KMS-11 (cell line): ENCODE data around the gene BMI1.

Experiments
- H2AFZ ChIP-seq: fragments of 200-600 bp; sonication (generic); 2 replicates; pipeline ENCODE4 v1.6.1; 2016; ENCODE audit warnings: antibody characterized with exemption, mixed run types, low read depth
- H3K27ac ChIP-seq: fragments of 200-600 bp; sonication (generic); 2 replicates; pipeline ENCODE4 v1.6.1; 2016; ENCODE audit warnings: mild to moderate bottlenecking, mixed run types
- H3K27me3 ChIP-seq: fragments of 200-600 bp; sonication (generic); 2 replicates; pipeline ENCODE4 v1.6.1; 2017; ENCODE audit warnings: mild to moderate bottlenecking, low read depth, mixed run types, moderate library complexity; ENCODE audit not compliant: insufficient read depth
- H3K36me3 ChIP-seq: fragments of 200-600 bp; sonication (generic); 2 replicates; pipeline ENCODE4 v1.6.1; 2017; ENCODE audit warnings: mild to moderate bottlenecking, mixed run types; ENCODE audit not compliant: insufficient read depth
- H3K4me1 ChIP-seq: fragments of 200-600 bp; sonication (generic); 2 replicates; pipeline ENCODE4 v1.6.1; 2016; ENCODE audit warnings: mild to moderate bottlenecking, low read depth, mixed run types; ENCODE audit not compliant: poor library complexity, severe bottlenecking
- H3K4me2 ChIP-seq: fragments of 200-600 bp; sonication (generic); 2 replicates; pipeline ENCODE4 v1.7.0; 2016; ENCODE audit warnings: mild to moderate bottlenecking, mixed run types
- H3K4me3 ChIP-seq: fragments of 200-600 bp; sonication (generic); IDR thresholded peaks from 2 replicates; pipeline ENCODE4 v1.6.1; 2017; ENCODE audit warnings: low read depth, low read length, mixed read lengths; ENCODE audit not compliant: insufficient read depth
- H3K79me2 ChIP-seq: fragments of 200-600 bp; sonication (generic); 2 replicates; pipeline ENCODE4 v1.6.1; 2016; ENCODE audit warnings: low read depth, mixed run types; ENCODE audit not compliant: insufficient read depth
- H3K9ac ChIP-seq: fragments of 200-600 bp; sonication (generic); 2 replicates; pipeline ENCODE4 v1.6.1; 2016; ENCODE audit warnings: mild to moderate bottlenecking, mixed run types
- H4K20me1 ChIP-seq: fragments of 200-600 bp; sonication (generic); 2 replicates; pipeline ENCODE4 v1.6.1; 2016; ENCODE audit warnings: mild to moderate bottlenecking, mixed run types; ENCODE audit not compliant: insufficient read depth
- TF ChIP-seq, protein P1 (sequence below): fragments of 200-600 bp; sonication (generic); conservative IDR thresholded peaks from 2 replicates; pipeline ENCODE4 v1.6.1; 2017; ENCODE audit warnings: low read depth, mild to moderate bottlenecking, antibody characterized with exemption, low read length, moderate library complexity, mixed read lengths

The BMI1 gene

DNA sequence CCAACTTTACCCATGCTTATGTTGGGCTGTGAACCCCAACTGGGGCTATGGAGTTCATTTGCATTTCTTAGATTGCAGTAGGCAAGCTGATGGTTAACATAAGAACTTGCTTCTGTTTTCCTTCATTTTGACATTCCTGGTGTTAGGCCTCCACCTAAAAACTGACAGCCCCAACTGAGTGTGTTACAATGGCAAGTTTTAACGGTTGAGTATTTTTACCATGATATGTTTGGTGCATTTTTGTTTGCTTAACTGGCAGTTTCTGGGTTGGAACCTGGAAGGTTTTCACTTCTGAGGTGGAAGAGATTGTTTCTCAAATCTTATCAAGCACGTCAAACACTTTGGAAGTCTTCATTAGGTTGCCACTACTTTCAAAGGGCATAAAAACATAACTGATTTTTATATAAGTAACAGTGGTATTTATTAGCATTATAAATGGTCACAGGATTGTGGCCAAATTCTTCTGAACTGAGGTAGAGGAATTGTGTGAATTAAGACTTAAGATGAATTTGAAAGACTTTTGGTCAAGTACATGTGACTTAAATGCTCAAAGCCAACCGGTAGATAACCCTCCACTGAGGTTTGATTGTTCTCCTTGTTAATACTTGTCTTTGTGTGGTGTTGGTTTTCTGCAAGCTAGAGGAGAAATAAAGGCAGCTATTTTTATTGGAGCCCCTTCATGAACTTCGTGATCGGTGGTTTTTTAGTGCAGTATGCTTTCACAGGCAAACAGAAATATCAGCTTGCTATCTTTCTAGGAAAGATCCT, 2.8 kb downstream of the BMI1 start:
- Histone ChIP-seq H3K27ac (peak overlapping the region; percentile 85), H3K4me2 (peak overlapping the region; percentile 96), H3K36me3 (peaks cover 17% of the 10 kb centered on the region; the same call in 1 of the 2 replicates), H3K9ac (peak overlapping the region; percentile 99), H2AFZ (no peak overlapping the region), H4K20me1 (no peaks in the 10 kb centered on the region), H3K4me1 (peaks cover 45% of the 10 kb centered on the region), H3K27me3 (peaks cover 17% of the 10 kb centered on the region), H3K79me2 (peaks cover 79% of the 10 kb centered on the region), H3K4me3 (no peak overlapping the region)
- TF ChIP-seq, protein P1, sequence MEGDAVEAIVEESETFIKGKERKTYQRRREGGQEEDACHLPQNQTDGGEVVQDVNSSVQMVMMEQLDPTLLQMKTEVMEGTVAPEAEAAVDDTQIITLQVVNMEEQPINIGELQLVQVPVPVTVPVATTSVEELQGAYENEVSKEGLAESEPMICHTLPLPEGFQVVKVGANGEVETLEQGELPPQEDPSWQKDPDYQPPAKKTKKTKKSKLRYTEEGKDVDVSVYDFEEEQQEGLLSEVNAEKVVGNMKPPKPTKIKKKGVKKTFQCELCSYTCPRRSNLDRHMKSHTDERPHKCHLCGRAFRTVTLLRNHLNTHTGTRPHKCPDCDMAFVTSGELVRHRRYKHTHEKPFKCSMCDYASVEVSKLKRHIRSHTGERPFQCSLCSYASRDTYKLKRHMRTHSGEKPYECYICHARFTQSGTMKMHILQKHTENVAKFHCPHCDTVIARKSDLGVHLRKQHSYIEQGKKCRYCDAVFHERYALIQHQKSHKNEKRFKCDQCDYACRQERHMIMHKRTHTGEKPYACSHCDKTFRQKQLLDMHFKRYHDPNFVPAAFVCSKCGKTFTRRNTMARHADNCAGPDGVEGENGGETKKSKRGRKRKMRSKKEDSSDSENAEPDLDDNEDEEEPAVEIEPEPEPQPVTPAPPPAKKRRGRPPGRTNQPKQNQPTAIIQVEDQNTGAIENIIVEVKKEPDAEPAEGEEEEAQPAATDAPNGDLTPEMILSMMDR, result no peak

DNA sequence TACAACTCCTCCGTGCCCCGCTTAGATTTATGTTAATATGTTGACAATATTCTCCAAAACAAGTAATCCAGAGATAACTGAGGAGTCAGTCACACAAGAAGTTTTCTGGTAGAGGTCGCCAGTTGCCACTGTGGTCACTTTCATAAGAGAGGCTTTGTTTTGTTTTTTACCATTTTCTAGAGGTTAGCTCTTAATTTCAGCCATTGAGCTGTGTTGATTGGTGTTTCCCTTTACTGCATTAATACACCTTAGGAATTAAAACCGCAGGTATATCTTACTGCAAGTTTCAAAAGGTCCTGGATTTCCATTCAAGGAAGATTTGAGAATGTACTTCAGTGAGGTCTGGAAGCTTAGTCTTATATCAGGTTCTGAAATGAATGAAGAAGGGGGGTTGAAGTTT, 3.5 kb downstream of the BMI1 start:
- H3K27me3 ChIP-seq, result peaks cover 17% of the 10 kb centered on the region

DNA sequence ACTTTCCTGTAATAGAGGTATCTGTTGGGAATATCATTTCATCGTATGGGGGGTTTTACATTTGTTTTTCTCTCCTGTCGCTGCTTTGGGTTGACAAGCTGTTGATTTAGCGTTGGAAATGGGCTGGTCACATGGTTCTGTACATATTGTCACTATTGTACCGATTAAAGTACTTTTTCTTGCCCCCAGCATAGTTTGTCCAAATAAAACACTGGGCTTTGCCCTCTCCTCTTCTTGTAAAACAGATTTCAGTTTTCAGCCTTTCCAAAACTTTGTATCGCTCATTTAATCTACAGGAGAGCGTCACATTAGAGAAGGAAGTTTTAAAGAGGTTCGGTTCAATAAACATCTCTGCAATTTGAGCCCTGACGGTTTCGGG, 4.0 kb downstream of the BMI1 start:
- Histone ChIP-seq H3K79me2 (peaks cover 79% of the 10 kb centered on the region), H3K4me1 (peaks cover 50% of the 10 kb centered on the region), H3K4me2 (peak overlapping the region; percentile 96), H3K36me3 (peaks cover 24% of the 10 kb centered on the region; the same call in 1 of the 2 replicates), H3K9ac (peak overlapping the region; percentile 99), H4K20me1 (no peaks in the 10 kb centered on the region), H3K27me3 (peaks cover 17% of the 10 kb centered on the region), H3K27ac (peak overlapping the region; percentile 85), H2AFZ (no peak overlapping the region), H3K4me3 (no peak overlapping the region)
- TF ChIP-seq, protein P1, result no peak

More for the DNA sequence above, 3.5 kb downstream of the BMI1 start:
- Histone ChIP-seq H3K4me3 (no peak overlapping the region), H4K20me1 (no peaks in the 10 kb centered on the region), H3K4me2 (peak overlapping the region; percentile 96), H3K27ac (peak overlapping the region; percentile 85), H2AFZ (no peak overlapping the region), H3K9ac (peak overlapping the region; percentile 99), H3K79me2 (peaks cover 79% of the 10 kb centered on the region), H3K4me1 (peaks cover 50% of the 10 kb centered on the region), H3K36me3 (peaks cover 19% of the 10 kb centered on the region; the same call in 1 of the 2 replicates)
- TF ChIP-seq, protein P1, result no peak

DNA sequence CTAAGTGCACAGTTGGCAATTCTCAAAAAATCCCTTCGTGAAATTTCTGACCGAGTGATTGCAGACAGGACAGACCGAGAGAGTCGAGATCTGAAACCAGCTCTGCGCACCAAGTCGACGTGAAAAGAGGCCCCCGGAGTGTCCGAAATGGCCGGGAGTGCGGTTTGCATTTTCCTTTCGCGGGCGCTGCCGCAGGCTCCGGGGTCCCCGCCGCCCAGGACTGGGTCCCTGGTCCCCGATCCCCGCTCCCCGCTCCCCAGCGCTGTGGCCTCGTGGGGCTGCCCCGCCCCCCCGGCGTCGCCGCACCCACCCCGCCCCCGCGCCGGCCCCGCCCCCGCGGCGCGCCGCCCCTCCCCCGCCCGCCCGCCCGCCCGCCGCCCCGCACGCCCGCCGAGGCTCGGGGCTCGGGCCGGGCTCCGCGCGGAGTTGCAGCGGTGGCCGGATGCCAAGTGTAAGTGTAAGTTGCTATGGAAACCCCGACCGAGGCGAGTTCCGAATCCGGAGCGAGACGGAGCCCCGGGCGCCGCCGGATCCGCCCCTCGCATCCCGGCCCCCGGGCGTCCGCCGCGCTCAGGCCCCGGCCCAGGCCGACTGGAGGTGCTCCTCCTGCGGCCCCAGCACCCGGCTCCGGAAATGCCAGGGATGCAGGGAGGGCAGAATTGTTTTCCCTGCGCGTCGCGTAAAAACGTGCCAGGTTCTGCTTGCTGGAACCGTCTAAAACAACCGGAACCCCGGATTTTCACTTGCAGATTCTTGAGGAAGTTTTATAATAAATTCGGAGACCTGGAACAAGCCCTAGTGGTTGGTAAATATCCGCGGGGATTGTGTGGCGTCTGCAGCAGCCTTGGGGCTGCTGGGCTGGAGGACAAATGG, 4.6 kb downstream of the BMI1 start:
- Histone ChIP-seq H3K36me3 (peaks cover 30% of the 10 kb centered on the region; the same call in 1 of the 2 replicates), H3K79me2 (peaks cover 82% of the 10 kb centered on the region), H3K9ac (peak overlapping the region; percentile 99), H3K4me3 (no peak overlapping the region), H3K4me2 (peak overlapping the region; percentile 96), H2AFZ (peak overlapping the region; percentile 11; the same call in 1 of the 2 replicates), H3K4me1 (peaks cover 54% of the 10 kb centered on the region), H3K27ac (peak overlapping the region; percentile 89), H3K27me3 (peaks cover 17% of the 10 kb centered on the region), H4K20me1 (no peaks in the 10 kb centered on the region)
- TF ChIP-seq, protein P1, result no peak
